Nephron (organoid): Measurements from ENCODE around the gene SEC23A.
"Not testable (repeated sequence)": the region's sequence is repeated elsewhere in the genome, so short reads cannot be mapped to it uniquely, and the experiment has no call there.

Experiments
- H3K27ac Mint-ChIP-seq, 3 experiments: 2 replicates each; pipeline ENCODE4 v1.8.0; 2020; ENCODE audit warnings: mixed read lengths in 3 of 3, mild to moderate bottlenecking in 2 of 3, moderate library complexity in 1 of 3
- H3K27me3 Mint-ChIP-seq: 2 replicates; pipeline ENCODE4 v1.8.0; 2021; ENCODE audit warnings: low read depth, mild to moderate bottlenecking, moderate library complexity, mixed read lengths
- H3K36me3 Mint-ChIP-seq: 2 replicates; pipeline ENCODE4 v1.8.0; 2020; ENCODE audit warnings: low read depth, mixed read lengths
- H3K4me1 Mint-ChIP-seq: 2 replicates; pipeline ENCODE4 v1.8.0; 2020; ENCODE audit warnings: mixed read lengths
- H3K4me3 Mint-ChIP-seq, 3 experiments: 2 replicates each; pipeline ENCODE4 v1.8.0; 2020; ENCODE audit warnings: mild to moderate bottlenecking in 3 of 3, mixed read lengths in 3 of 3, moderate library complexity in 2 of 3
- H3K9me3 Mint-ChIP-seq: 2 replicates; pipeline ENCODE4 v1.8.0; 2020; ENCODE audit warnings: mixed read lengths
- TF ChIP-seq, protein P1 (sequence below), 3 experiments: fragments of 200-600 bp; sonication (generic); IDR thresholded peaks; one replicate each; pipeline ENCODE4 v1.5.0; 2021; ENCODE audit warnings: antibody characterized with exemption in 3 of 3; ENCODE audit not compliant: unreplicated experiment in 3 of 3

The SEC23A gene

DNA sequence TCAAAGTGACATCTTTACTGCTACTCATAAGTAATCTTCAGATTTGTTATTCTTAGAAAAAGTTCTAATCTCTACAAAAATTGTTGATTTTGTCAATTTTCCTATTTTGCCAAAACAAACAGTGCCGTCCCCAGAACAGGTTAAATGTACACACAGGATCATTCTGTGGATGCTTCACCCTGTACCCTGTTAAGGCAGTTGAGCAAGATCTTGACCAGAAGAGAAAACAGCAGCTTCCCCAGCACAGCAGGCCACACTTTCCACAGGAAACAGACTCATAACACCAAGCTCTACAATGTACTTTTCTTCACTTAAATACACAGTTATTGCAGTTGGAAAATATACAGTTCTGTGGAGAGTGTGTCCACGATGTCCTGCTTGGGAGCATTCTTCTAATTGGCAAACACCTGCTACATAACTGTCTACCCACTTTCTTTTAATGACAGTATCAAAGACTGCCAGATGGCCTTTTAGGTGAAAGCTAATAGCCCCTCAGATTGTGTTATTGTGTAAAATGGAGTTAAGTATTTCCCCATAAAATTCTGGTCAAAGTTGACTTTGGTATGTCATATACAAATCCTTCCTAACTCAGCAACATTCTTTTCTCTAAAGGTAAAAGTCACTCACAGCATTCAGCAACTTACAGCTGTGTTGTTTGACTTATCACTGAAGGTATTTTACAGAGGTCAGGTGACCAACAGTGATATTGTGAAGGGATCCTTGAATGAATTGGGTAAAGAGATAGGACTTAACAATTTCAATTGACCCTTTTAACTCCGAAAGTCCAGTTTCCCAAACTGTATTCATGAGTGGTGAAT is 77.0 kb downstream of the SEC23A start:
- peaks cover 17% of the 10 kb centered on the region for H3K4me1 Mint-ChIP-seq
- TF ChIP-seq, protein P1, sequence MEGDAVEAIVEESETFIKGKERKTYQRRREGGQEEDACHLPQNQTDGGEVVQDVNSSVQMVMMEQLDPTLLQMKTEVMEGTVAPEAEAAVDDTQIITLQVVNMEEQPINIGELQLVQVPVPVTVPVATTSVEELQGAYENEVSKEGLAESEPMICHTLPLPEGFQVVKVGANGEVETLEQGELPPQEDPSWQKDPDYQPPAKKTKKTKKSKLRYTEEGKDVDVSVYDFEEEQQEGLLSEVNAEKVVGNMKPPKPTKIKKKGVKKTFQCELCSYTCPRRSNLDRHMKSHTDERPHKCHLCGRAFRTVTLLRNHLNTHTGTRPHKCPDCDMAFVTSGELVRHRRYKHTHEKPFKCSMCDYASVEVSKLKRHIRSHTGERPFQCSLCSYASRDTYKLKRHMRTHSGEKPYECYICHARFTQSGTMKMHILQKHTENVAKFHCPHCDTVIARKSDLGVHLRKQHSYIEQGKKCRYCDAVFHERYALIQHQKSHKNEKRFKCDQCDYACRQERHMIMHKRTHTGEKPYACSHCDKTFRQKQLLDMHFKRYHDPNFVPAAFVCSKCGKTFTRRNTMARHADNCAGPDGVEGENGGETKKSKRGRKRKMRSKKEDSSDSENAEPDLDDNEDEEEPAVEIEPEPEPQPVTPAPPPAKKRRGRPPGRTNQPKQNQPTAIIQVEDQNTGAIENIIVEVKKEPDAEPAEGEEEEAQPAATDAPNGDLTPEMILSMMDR (IDR thresholded peaks at IDR 0.05; ENCODE audit: unreplicated experiment in 3 of 3) = no peak
- H3K9me3 Mint-ChIP-seq = no peaks in the 10 kb centered on the region
- no peak overlapping the region for H3K4me3 Mint-ChIP-seq
- no peaks in the 10 kb centered on the region for H3K27me3 Mint-ChIP-seq
- peaks cover 31% of the 10 kb centered on the region for H3K36me3 Mint-ChIP-seq
- H3K27ac Mint-ChIP-seq = peak overlapping the region; percentile 25 to 73 (median 57)

DNA sequence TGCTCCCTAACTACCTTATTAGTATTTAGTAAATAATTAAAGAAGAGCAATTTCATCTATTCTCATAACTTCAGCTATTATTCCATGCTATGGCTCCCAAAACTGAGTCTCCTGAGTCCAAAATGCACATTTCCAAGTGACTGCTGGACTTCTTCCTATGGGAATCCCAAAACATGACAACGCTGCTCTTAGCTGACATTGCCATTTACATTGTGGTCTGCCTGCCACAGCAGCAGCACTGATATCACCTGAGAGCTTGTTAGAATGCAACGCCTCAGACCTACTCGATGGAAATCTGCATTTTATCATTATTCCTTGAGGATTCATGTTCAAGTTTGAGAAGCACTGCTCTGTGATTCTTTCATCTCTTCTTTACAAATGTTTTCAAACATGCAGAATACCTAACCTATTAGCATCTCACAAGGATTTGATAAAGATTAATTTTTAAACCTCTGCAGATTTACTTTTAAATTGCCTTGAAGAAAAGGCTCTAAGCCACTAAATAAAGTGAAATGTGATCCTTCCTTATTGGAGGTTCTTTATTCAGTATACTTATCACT is 77.7 kb downstream of the SEC23A start:
- TF ChIP-seq, protein P1 (IDR thresholded peaks at IDR 0.05; ENCODE audit: unreplicated experiment in 3 of 3) = no peak
- Mint-ChIP-seq H3K27me3 (no peaks in the 10 kb centered on the region), H3K36me3 (peaks cover 26% of the 10 kb centered on the region), H3K9me3 (no peaks in the 10 kb centered on the region), H3K27ac (peak overlapping the region; percentile 25 to 73 (median 57)), H3K4me1 (peaks cover 17% of the 10 kb centered on the region), H3K4me3 (no peak overlapping the region)

DNA sequence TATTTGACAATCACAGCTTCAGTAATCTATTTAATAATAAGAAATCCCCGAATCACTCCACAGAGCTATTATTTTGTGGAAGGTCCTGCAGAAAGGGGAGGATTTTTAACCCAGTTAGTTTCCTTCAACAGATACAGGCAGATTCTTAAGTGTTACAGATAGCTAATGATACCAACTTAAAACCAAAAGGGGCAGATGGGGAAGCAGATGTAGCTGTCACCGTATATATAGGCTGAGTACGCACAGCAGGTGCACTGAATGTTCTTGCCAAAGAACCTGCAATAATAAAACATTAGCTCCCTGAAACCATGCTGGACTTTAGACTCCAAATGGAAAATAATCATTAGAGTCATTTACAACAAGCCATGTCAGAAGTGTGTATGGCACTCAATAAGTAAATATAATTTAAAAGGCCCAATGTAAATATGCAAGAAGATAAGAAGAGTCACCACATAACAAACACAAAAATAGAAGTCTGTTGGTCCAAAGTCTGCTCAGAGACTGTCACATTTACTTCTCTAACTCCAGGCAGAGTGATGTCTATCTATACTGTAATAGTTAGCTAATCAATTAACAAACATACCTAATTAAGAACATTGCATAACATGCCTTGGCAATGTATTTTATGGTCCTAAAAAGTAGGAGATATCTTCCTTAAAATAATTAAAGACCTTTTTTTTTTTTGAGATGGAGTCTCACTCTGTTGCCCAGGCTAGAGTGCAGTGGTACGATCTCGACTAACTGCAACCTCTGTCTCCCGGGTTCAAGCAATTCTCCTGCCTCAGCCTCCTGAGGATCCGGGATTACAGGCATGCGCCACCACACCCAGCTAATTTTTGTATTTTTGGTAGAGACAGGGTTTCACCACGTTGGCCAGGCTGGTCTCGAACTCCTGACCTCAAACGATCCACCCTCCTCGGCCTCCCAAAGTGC is 78.8 kb downstream of the SEC23A start:
- Mint-ChIP-seq H3K9me3 (no peaks in the 10 kb centered on the region), H3K27ac (no peak overlapping the region), H3K4me1 (peaks cover 17% of the 10 kb centered on the region), H3K36me3 (peaks cover 20% of the 10 kb centered on the region), H3K4me3 (no peak overlapping the region), H3K27me3 (no peaks in the 10 kb centered on the region)
- TF ChIP-seq, protein P1 (IDR thresholded peaks at IDR 0.05; ENCODE audit: unreplicated experiment in 3 of 3) = no peak

- H3K27me3 Mint-ChIP-seq, H3K4me1 Mint-ChIP-seq, H3K9me3 Mint-ChIP-seq: not testable (repeated sequence)
- peak overlapping the region; percentile 32 to 49 (median 41) for H3K27ac Mint-ChIP-seq
- H3K36me3 Mint-ChIP-seq = peaks cover 18% of the 10 kb centered on the region
- TF ChIP-seq, protein P1 (IDR thresholded peaks at IDR 0.05; ENCODE audit: unreplicated experiment in 3 of 3) = peak in 2 of 3 experiments; percentile 20 to 30
- peak overlapping the region; percentile 63 to 80 (median 76) for H3K4me3 Mint-ChIP-seq
Measured at GRCh38 chr14:39017096-39018016, 85.7 kb downstream of the SEC23A start.

DNA sequence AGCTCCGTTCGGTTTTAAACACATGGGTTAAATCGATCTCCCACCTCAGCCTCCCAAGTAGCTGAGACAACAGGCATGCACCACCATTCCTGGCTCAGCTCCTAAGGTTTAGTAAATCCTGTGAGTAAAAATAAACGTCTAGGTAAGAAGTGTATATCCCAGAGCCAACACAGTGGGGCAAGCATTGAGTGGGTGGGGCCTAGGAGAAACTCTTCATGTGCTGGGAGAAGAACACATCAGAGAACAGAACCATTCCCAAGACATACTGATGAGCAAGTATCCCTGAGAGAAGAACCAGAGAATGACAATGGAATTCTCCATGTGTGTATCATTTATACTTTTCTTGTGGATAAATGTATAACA is 86.3 kb downstream of the SEC23A start:
- H3K27me3 Mint-ChIP-seq = no peaks in the 10 kb centered on the region
- H3K36me3 Mint-ChIP-seq = peaks cover 18% of the 10 kb centered on the region
- H3K4me1 Mint-ChIP-seq = no peaks in the 10 kb centered on the region
- peak overlapping the region; percentile 63 to 80 (median 76) for H3K4me3 Mint-ChIP-seq
- H3K27ac Mint-ChIP-seq = peak overlapping the region in 1 of 3 experiments; percentile 41
- TF ChIP-seq, protein P1 (IDR thresholded peaks at IDR 0.05; ENCODE audit: unreplicated experiment in 3 of 3) = no peak
- H3K9me3 Mint-ChIP-seq = peaks cover 3% of the 10 kb centered on the region
